Superior temporal gyrus (tissue), 1 donor: Measurements from ENCODE around the gene STKLD1.
"Not testable (repeated sequence)": the region's sequence is repeated elsewhere in the genome, so short reads cannot be mapped to it uniquely, and the experiment has no call there.

Experiments used
- DNase-seq: peaks from one replicate; pipeline ENCODE4 v3.0.0-alpha.2; 2016; ENCODE audit errors: extremely low spot score

Gene STKLD1

GRCh38 chr9:133375724-133376654, at the start of gene STKLD1, which contains the start of gene SURF4:
Gene STKLD1 (plus strand): TSS chr9:133376366. CDS start chr9:133376474, 108 bp downstream.
Gene SURF4 (minus strand): TSS chr9:133376060. CDS start chr9:133375969, 91 bp downstream.
- DNase-seq = peak; percentile 94

- not testable (repeated sequence) for DNase-seq
Observed at GRCh38 chr9:133327021-133327420, 49.1 kb upstream of the STKLD1 start.

GRCh38 chr9:133327834-133328484, 48.2 kb upstream of the STKLD1 start:
- DNase-seq = no peak

GRCh38 chr9:133329306-133330156, 46.6 kb upstream of the STKLD1 start:
- DNase-seq = not testable (repeated sequence)

GRCh38 chr9:133331221-133331620, 44.9 kb upstream of the STKLD1 start:
- no peak for DNase-seq

GRCh38 chr9:133331641-133332380, 44.4 kb upstream of the STKLD1 start:
- DNase-seq = no peak

- DNase-seq = no peak
Observed at GRCh38 chr9:133332381-133332730, 43.8 kb upstream of the STKLD1 start.

GRCh38 chr9:133333011-133333410, 43.2 kb upstream of the STKLD1 start:
- DNase-seq = no peak

GRCh38 chr9:133333566-133333965, 42.6 kb upstream of the STKLD1 start:
- no peak for DNase-seq

- no peak for DNase-seq
Observed at GRCh38 chr9:133334161-133334560, 42.0 kb upstream of the STKLD1 start.

- DNase-seq = not testable (repeated sequence)
Observed at GRCh38 chr9:133334888-133335287, 41.3 kb upstream of the STKLD1 start.

GRCh38 chr9:133335924-133336811, 40.0 kb upstream of the STKLD1 start, which contains the start of gene SURF6:
Gene SURF6 (minus strand): TSS chr9:133336188. CDS start chr9:133336132, 56 bp downstream.
- peak; percentile 89 for DNase-seq

GRCh38 chr9:133339641-133340040, 36.5 kb upstream of the STKLD1 start:
- no peak for DNase-seq

GRCh38 chr9:133340256-133340655, 35.9 kb upstream of the STKLD1 start:
- DNase-seq = no peak

- no peak for DNase-seq
Observed at GRCh38 chr9:133340916-133341315, 35.2 kb upstream of the STKLD1 start.

GRCh38 chr9:133341369-133342068, 34.6 kb upstream of the STKLD1 start:
- no peak for DNase-seq

- DNase-seq = no peak
Observed at GRCh38 chr9:133342069-133342406, 34.1 kb upstream of the STKLD1 start.

- DNase-seq = no peak
Observed at GRCh38 chr9:133342570-133342969, 33.6 kb upstream of the STKLD1 start.

- DNase-seq = no peak
Observed at GRCh38 chr9:133344071-133344470, 32.1 kb upstream of the STKLD1 start.

- no peak for DNase-seq
Observed at GRCh38 chr9:133344979-133345378, 31.2 kb upstream of the STKLD1 start.
